HUES48 (cell line): ENCODE data around the gene IMPDH2.
A peak's percentile ranks its signal among the peaks of the same experiment; 100 is the strongest.

Experiments
- H3K27ac ChIP-seq: one replicate; pipeline ENCODE4 v1.7.0; 2013; ENCODE audit warnings: low read depth, low read length, inconsistent platforms
- H3K27me3 ChIP-seq: 2 replicates; pipeline ENCODE4 v1.6.1; 2013; ENCODE audit warnings: mild to moderate bottlenecking, low read length; ENCODE audit not compliant: control insufficient read depth, insufficient read depth
- H3K36me3 ChIP-seq: 2 replicates; pipeline ENCODE4 v1.6.1; 2013; ENCODE audit warnings: low read length; ENCODE audit not compliant: control insufficient read depth, insufficient read depth
- H3K4me1 ChIP-seq: 2 replicates; pipeline ENCODE4 v1.6.1; 2013; ENCODE audit warnings: mild to moderate bottlenecking, low read length; ENCODE audit not compliant: control insufficient read depth, insufficient read depth
- H3K4me3 ChIP-seq: 2 replicates; pipeline ENCODE4 v1.5.1; 2013; ENCODE audit warnings: mild to moderate bottlenecking, low read depth, low read length
- H3K9ac ChIP-seq: 2 replicates; pipeline ENCODE4 v1.6.1; 2013; ENCODE audit warnings: mild to moderate bottlenecking, low read depth, low read length, moderate library complexity
- H3K9me3 ChIP-seq: 2 replicates; pipeline ENCODE4 v1.6.1; 2013; ENCODE audit warnings: low read length; ENCODE audit not compliant: control insufficient read depth, insufficient read depth

Gene IMPDH2

GRCh38 chr3:49029563-49029884 is 326 bp upstream of the IMPDH2 start:
- Histone ChIP-seq H3K36me3 (peaks cover 77% of the 10 kb centered on the region), H3K27ac (peak overlapping the region; percentile 46), H3K27me3 (no peaks in the 10 kb centered on the region), H3K4me3 (no peak overlapping the region; the same call in 1 of the 2 replicates), H3K9me3 (no peaks in the 10 kb centered on the region), H3K4me1 (peaks cover 9% of the 10 kb centered on the region), H3K9ac (no peak overlapping the region)

DNA sequence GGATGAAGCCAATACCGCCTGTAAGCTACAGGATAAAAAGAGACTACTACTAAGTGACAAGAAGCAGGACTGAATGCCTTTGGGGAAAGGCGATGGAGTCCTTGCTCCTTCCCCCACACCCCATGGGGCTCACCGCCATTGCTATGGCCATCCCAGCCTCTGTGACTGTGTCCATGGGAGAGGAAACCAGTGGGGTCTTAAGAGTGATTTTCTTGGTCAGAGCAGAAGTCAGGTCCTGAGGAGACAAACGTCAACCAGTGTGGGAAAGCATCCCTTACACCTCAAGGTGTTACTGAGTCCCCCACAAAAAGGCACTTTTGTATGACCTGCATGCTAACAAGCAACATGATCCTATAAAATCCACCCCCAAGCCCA is 913 bp downstream of the IMPDH2 start:
- peak overlapping the region; percentile 86; the same call in 1 of the 2 replicates for H3K9ac ChIP-seq
- no peaks in the 10 kb centered on the region for H3K9me3 ChIP-seq
- H3K27ac ChIP-seq, result peak overlapping the region; percentile 89
- peaks cover 9% of the 10 kb centered on the region for H3K4me1 ChIP-seq
- no peaks in the 10 kb centered on the region for H3K27me3 ChIP-seq
- peaks cover 80% of the 10 kb centered on the region for H3K36me3 ChIP-seq
- H3K4me3 ChIP-seq, result peak overlapping the region; percentile 81

DNA sequence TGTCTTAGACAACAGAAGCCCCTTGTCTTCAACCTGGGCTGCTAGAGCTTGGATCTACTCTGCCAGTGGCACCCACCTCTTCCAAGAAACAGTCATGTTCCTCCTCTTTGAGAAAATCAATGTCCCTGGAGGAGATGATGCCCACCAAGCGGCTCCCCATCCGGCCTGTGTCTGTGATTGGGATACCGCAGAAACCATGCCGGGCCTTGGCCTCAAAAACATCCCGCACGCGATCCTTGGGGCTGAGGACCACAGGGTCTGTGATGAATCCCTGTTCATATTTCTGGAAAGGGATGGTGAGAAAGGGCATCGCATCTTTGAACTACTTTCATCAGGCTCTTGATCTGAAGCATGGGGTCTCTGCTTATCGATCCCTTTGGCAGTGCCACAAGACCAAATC is 1.6 kb downstream of the IMPDH2 start:
- H3K9me3 ChIP-seq, result no peaks in the 10 kb centered on the region
- no peak overlapping the region for H3K27ac ChIP-seq
- peaks cover 79% of the 10 kb centered on the region for H3K36me3 ChIP-seq
- H3K9ac ChIP-seq, result no peak overlapping the region
- H3K4me1 ChIP-seq, result peaks cover 13% of the 10 kb centered on the region
- H3K27me3 ChIP-seq, result no peaks in the 10 kb centered on the region
- H3K4me3 ChIP-seq, result no peak overlapping the region

- H3K27ac ChIP-seq, result no peak overlapping the region
- H3K4me1 ChIP-seq, result peaks cover 13% of the 10 kb centered on the region
- H3K9me3 ChIP-seq, result no peaks in the 10 kb centered on the region
- no peak overlapping the region for H3K4me3 ChIP-seq
- no peak overlapping the region for H3K9ac ChIP-seq
- H3K27me3 ChIP-seq, result no peaks in the 10 kb centered on the region
- peaks cover 68% of the 10 kb centered on the region for H3K36me3 ChIP-seq
These were observed 2.7 kb downstream of the IMPDH2 start for GRCh38 chr3:49026536-49026935.

GRCh38 chr3:49025793-49026520 is 3.2 kb downstream of the IMPDH2 start:
- Histone ChIP-seq H3K27me3 (no peaks in the 10 kb centered on the region), H3K9ac (no peak overlapping the region), H3K4me1 (peaks cover 13% of the 10 kb centered on the region), H3K9me3 (no peaks in the 10 kb centered on the region), H3K4me3 (no peak overlapping the region), H3K36me3 (peaks cover 63% of the 10 kb centered on the region), H3K27ac (no peak overlapping the region)

GRCh38 chr3:49025005-49025792 is 4.0 kb downstream of the IMPDH2 start:
- H3K4me3 ChIP-seq, result no peak overlapping the region
- H3K27me3 ChIP-seq, result no peaks in the 10 kb centered on the region
- no peaks in the 10 kb centered on the region for H3K9me3 ChIP-seq
- peaks cover 15% of the 10 kb centered on the region for H3K4me1 ChIP-seq
- no peak overlapping the region for H3K9ac ChIP-seq
- no peak overlapping the region for H3K27ac ChIP-seq
- peaks cover 56% of the 10 kb centered on the region for H3K36me3 ChIP-seq

GRCh38 chr3:49024449-49024848 is 4.7 kb downstream of the IMPDH2 start:
- peaks cover 55% of the 10 kb centered on the region for H3K36me3 ChIP-seq
- peaks cover 20% of the 10 kb centered on the region for H3K4me1 ChIP-seq

GRCh38 chr3:49023775-49024174 is 5.4 kb downstream of the IMPDH2 start:
- H3K9ac ChIP-seq, result no peak overlapping the region
- no peak overlapping the region for H3K4me3 ChIP-seq
- no peak overlapping the region for H3K27ac ChIP-seq
- H3K27me3 ChIP-seq, result no peaks in the 10 kb centered on the region
- peaks cover 55% of the 10 kb centered on the region for H3K36me3 ChIP-seq
- peaks cover 19% of the 10 kb centered on the region for H3K4me1 ChIP-seq
- H3K9me3 ChIP-seq, result no peaks in the 10 kb centered on the region

More at GRCh38 chr3:49024449-49024848, 4.7 kb downstream of the IMPDH2 start:
- no peak overlapping the region for H3K9ac ChIP-seq
- no peaks in the 10 kb centered on the region for H3K9me3 ChIP-seq
- no peak overlapping the region for H3K4me3 ChIP-seq
- no peak overlapping the region for H3K27ac ChIP-seq
- no peaks in the 10 kb centered on the region for H3K27me3 ChIP-seq

- H3K36me3 ChIP-seq, result peaks cover 48% of the 10 kb centered on the region
- peak overlapping the region; percentile 98 for H3K27ac ChIP-seq
- peak overlapping the region; percentile 90 for H3K4me3 ChIP-seq
- no peaks in the 10 kb centered on the region for H3K27me3 ChIP-seq
- peak overlapping the region; percentile 91 for H3K9ac ChIP-seq
- H3K4me1 ChIP-seq, result peaks cover 11% of the 10 kb centered on the region
- no peaks in the 10 kb centered on the region for H3K9me3 ChIP-seq
These were observed 6.5 kb downstream of the IMPDH2 start for GRCh38 chr3:49022688-49023171.

DNA sequence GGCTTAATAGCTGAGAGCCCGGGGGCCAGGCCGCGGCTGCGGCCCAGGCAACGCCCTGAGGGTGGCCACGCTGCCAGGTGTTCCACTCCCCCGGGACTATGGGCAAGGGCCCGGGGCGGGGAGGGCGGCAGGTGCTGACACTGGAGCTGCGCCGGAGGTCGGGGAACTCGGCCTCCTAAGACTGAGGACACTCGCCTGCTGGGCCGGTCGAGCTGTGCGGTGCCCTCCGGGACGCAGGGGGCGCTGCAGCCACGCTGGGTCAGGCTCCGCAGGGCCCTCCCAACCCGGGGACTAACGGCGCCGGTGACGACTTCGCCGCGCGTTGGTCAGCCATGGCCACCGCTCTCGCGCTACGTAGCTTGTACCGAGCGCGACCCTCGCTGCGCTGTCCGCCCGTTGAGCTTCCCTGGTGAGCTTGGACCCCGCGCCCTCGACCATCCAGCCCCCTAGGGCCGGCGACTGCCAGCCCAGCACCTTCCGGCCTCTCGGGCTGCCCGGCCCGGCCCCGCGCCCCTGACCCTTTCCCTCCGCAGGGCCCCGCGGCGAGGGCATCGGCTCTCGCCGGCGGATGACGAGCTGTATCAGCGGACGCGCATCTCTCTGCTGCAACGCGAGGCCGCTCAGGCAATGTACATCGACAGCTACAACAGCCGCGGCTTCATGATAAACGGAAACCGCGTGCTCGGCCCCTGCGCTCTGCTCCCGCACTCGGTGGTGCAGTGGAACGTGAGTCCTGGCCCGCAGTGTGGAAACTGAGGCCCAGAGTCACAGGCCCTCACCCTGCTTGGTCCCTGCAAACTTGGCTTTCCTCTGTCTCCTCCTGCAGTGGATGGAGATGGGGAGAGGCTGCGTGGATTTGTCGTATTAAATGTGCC is 7.1 kb downstream of the IMPDH2 start, which contains the start of gene NDUFAF3:
TSS of gene NDUFAF3 (plus strand) at position 309 of the 875 bp plus-strand sequence. CDS start at position 333, 24 bp downstream.
- Histone ChIP-seq H3K36me3 (peaks cover 42% of the 10 kb centered on the region), H3K9ac (peak within 1 kb of the TSS; percentile 91), H3K9me3 (no peaks in the 10 kb centered on the region), H3K27me3 (no peaks in the 10 kb centered on the region), H3K27ac (peak within 1 kb of the TSS; percentile 98), H3K4me3 (peak within 1 kb of the TSS; percentile 90), H3K4me1 (peaks cover 16% of the 10 kb centered on the region)
